ENCODE data around the gene TM4SF5. TPM values are rescaled to one million over a fixed set of nuclear protein-coding genes. Genes with fewer than 3 reads are reported as not detected.

The TM4SF5 gene
- polyA plus RNA-seq, 1 of the 3 experiments (the other 2 are of a cell fraction): not detected

DNA sequence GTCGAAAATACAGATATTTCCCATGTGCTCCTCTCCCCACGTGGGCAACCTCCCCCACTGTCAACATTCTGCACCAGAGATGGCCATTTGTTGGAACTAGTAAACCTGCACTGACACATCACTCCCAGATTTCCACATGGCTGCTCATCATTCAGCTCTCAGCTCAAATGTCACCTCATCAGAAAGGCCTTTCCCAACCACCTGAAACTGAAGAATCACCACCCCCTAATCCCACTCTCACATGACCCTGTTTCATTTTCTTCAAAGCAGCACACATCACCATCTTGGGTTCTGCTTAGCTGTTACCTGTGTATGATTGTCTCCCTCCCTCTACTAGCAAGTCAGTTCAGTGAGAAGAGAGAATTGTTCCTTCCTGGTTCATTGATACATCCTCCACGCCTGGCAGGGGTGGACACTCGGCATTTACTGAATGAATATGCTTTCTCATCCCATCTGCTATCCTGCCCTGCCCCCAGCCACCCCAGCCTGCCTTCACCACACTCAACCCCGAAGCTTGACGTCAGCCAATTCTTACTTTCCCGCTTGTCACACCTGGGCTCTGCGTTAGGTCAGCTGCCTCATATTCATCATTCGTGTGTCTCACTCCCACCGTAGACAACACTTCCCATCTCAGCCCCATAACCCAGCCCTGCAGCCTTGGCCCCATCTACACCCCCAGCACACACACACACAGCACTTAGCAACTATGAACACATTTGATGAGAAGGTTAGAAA lies 28.9 kb downstream of the TM4SF5 start:
- Histone ChIP-seq H4K20me1 (ENCODE audit: insufficient read depth) (no peaks in the 10 kb centered on the region), H3K9ac (no peak overlapping the region), H3K4me1 (ENCODE audit: control insufficient read depth in 1 of 2, insufficient read depth in 2 of 2, low read depth in 1 of 2, low read length in 1 of 2) (peaks cover 0 to 8% of the 10 kb centered on the region in 2 experiments; a peak in 1 of 4 replicates), H3K4me3 (ENCODE audit: low read depth in 2 of 2, low read length in 1 of 2) (no peak overlapping the region), H3K9me3 (no peaks in the 10 kb centered on the region), H3K27me3 (ENCODE audit: insufficient read depth) (no peaks in the 10 kb centered on the region), H3K36me3 (replicated peaks in 1 of 2; ENCODE audit: control insufficient read depth in 1 of 2, insufficient read depth in 2 of 2, low read length in 1 of 2) (peaks cover 11 to 18% of the 10 kb centered on the region in 2 experiments), H3F3A (replicated peaks; ENCODE audit: insufficient read depth) (no peaks in the 10 kb centered on the region), H3K9me2 (no peaks in the 10 kb centered on the region), H3K79me2 (ENCODE audit: insufficient read depth) (peaks cover 26% of the 10 kb centered on the region), H3K4me2 (no peak overlapping the region), H3K27ac (ENCODE audit: low read depth in 2 of 2, low read length in 1 of 2) (no peak overlapping the region), H2AFZ (ENCODE audit: low read depth) (no peak overlapping the region)
- DNase-seq: no peak
- TF ChIP-seq SMC3 (IDR thresholded peaks at IDR 0.05; ENCODE audit: low read depth, low read length) (no peak), RFX5 (IDR thresholded peaks at IDR 0.05; ENCODE audit: low read length) (no peak), FOXM1 (IDR thresholded peaks at IDR 0.05; ENCODE audit: low read depth) (no peak), YY1 (IDR thresholded peaks at IDR 0.05; ENCODE audit: low read depth) (no peak), NRF1 (IDR thresholded peaks at IDR 0.05; ENCODE audit: low read depth, low read length) (no peak), RXRA (IDR thresholded peaks at IDR 0.05; ENCODE audit: borderline replicate concordance, low read depth) (no peak), EZH2phosphoT487 (IDR thresholded peaks at IDR 0.05; ENCODE audit: borderline replicate concordance, low read depth) (no peak)
- TF ChIP-seq, protein P1, sequence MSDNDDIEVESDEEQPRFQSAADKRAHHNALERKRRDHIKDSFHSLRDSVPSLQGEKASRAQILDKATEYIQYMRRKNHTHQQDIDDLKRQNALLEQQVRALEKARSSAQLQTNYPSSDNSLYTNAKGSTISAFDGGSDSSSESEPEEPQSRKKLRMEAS (IDR thresholded peaks at IDR 0.05; ENCODE audit: low read depth): no peak
- TF ChIP-seq, protein P2, sequence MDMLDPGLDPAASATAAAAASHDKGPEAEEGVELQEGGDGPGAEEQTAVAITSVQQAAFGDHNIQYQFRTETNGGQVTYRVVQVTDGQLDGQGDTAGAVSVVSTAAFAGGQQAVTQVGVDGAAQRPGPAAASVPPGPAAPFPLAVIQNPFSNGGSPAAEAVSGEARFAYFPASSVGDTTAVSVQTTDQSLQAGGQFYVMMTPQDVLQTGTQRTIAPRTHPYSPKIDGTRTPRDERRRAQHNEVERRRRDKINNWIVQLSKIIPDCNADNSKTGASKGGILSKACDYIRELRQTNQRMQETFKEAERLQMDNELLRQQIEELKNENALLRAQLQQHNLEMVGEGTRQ (IDR thresholded peaks at IDR 0.05; ENCODE audit: borderline replicate concordance, low read depth, low read length): no peak
- TF ChIP-seq, protein P3, sequence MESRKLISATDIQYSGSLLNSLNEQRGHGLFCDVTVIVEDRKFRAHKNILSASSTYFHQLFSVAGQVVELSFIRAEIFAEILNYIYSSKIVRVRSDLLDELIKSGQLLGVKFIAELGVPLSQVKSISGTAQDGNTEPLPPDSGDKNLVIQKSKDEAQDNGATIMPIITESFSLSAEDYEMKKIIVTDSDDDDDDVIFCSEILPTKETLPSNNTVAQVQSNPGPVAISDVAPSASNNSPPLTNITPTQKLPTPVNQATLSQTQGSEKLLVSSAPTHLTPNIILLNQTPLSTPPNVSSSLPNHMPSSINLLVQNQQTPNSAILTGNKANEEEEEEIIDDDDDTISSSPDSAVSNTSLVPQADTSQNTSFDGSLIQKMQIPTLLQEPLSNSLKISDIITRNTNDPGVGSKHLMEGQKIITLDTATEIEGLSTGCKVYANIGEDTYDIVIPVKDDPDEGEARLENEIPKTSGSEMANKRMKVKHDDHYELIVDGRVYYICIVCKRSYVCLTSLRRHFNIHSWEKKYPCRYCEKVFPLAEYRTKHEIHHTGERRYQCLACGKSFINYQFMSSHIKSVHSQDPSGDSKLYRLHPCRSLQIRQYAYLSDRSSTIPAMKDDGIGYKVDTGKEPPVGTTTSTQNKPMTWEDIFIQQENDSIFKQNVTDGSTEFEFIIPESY (IDR thresholded peaks at IDR 0.05; ENCODE audit: borderline replicate concordance, low read depth): no peak
- ChIA-PET POLR2A (no interaction called here), CTCF (interaction anchor here (0.7 to 1.1 kb wide), 2 partner anchors 10 to 11 kb away, joined by 3 to 6 read pairs; no protein-coding TSS in a partner anchor)
- WGBS (ENCODE audit: low lambda C conversion rate): 75% methylated on average over 10 of the region's 10 CpGs

DNA sequence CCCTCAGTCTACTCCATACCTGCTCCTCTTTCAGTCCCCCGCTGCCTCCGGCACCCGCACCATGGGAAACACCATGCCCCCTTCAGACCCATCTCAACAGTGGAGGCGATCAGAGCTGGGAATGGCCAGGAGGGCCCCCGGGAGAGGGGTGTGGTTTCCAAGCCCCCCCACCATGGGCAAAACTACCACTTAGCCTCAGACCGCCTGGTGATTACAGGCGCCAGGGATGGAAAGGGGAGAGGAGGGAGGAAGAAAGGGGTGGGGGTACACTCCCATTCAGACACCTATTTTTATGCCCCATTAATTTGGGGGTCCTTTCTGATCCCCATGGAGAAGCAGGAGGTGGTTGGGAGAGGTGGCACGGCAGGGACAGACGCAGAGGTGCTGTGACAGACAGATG lies 30.5 kb downstream of the TM4SF5 start, which contains the start of gene C17orf114:
Gene C17orf114 (minus strand): TSS at position 101 of the 400 bp plus-strand sequence.
- 84% methylated on average over 9 of the region's 9 CpGs for WGBS (ENCODE audit: low lambda C conversion rate)

More for the DNA sequence above, 30.5 kb downstream of the TM4SF5 start, which contains the start of gene C17orf114:
- DNase-seq: no peak
- H3K36me3 ChIP-seq (replicated peaks in 1 of 2; ENCODE audit: control insufficient read depth in 1 of 2, insufficient read depth in 2 of 2, low read length in 1 of 2): peaks cover 11 to 18% of the 10 kb centered on the region in 2 experiments
- POLR2A ChIA-PET: no interaction called here
- H3F3A ChIP-seq (replicated peaks; ENCODE audit: insufficient read depth): no peaks in the 10 kb centered on the region
- no peak within 1 kb of the TSS for H3K27ac ChIP-seq (ENCODE audit: low read depth in 2 of 2, low read length in 1 of 2)
- H2AFZ ChIP-seq (ENCODE audit: low read depth): no peak within 1 kb of the TSS
- peaks cover 21% of the 10 kb centered on the region for H3K79me2 ChIP-seq (ENCODE audit: insufficient read depth)
- H3K9ac ChIP-seq: no peak within 1 kb of the TSS
- H3K9me3 ChIP-seq: no peaks in the 10 kb centered on the region
- H3K4me3 ChIP-seq (ENCODE audit: low read depth in 2 of 2, low read length in 1 of 2): no peak within 1 kb of the TSS
- H3K4me1 ChIP-seq (ENCODE audit: control insufficient read depth in 1 of 2, insufficient read depth in 2 of 2, low read depth in 1 of 2, low read length in 1 of 2): peaks cover 0 to 2% of the 10 kb centered on the region in 2 experiments; a peak in 1 of 4 replicates
- no peaks in the 10 kb centered on the region for H4K20me1 ChIP-seq (ENCODE audit: insufficient read depth)
- TF ChIP-seq, protein P4, sequence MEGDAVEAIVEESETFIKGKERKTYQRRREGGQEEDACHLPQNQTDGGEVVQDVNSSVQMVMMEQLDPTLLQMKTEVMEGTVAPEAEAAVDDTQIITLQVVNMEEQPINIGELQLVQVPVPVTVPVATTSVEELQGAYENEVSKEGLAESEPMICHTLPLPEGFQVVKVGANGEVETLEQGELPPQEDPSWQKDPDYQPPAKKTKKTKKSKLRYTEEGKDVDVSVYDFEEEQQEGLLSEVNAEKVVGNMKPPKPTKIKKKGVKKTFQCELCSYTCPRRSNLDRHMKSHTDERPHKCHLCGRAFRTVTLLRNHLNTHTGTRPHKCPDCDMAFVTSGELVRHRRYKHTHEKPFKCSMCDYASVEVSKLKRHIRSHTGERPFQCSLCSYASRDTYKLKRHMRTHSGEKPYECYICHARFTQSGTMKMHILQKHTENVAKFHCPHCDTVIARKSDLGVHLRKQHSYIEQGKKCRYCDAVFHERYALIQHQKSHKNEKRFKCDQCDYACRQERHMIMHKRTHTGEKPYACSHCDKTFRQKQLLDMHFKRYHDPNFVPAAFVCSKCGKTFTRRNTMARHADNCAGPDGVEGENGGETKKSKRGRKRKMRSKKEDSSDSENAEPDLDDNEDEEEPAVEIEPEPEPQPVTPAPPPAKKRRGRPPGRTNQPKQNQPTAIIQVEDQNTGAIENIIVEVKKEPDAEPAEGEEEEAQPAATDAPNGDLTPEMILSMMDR (IDR thresholded peaks at IDR 0.05): no peak
- TF ChIP-seq MEF2A (IDR thresholded peaks at IDR 0.05; ENCODE audit: borderline replicate concordance, low read depth) (no peak), NFIC (IDR thresholded peaks at IDR 0.05; ENCODE audit: borderline replicate concordance) (no peak), RFX5 (IDR thresholded peaks at IDR 0.05; ENCODE audit: low read length) (no peak), TEAD4 (IDR thresholded peaks at IDR 0.05; ENCODE audit: borderline replicate concordance, insufficient read depth) (no peak), RXRA (IDR thresholded peaks at IDR 0.05; ENCODE audit: borderline replicate concordance, low read depth) (no peak), SMC3 (IDR thresholded peaks at IDR 0.05; ENCODE audit: low read depth, low read length) (no peak), YY1 (IDR thresholded peaks at IDR 0.05; ENCODE audit: low read depth) (no peak), FOXM1 (IDR thresholded peaks at IDR 0.05; ENCODE audit: low read depth) (no peak), MXI1 (IDR thresholded peaks at IDR 0.05; ENCODE audit: low read depth, low read length) (no peak), EP300 (IDR thresholded peaks at IDR 0.05; ENCODE audit: borderline replicate concordance in 1 of 2, low read depth in 1 of 2, low read length in 1 of 2) (no peak), GATA2 (CRISPR knock-in tag; IDR thresholded peaks at IDR 0.05) (no peak), JUND (IDR thresholded peaks at IDR 0.05) (no peak), TAF1 (IDR thresholded peaks at IDR 0.05; ENCODE audit: borderline replicate concordance, low read depth, low read length) (no peak), ELF1 (IDR thresholded peaks at IDR 0.05) (no peak)
- TF ChIP-seq, protein P1 (IDR thresholded peaks at IDR 0.05; ENCODE audit: low read depth): no peak
- no peak within 1 kb of the TSS for H3K4me2 ChIP-seq
- no peaks in the 10 kb centered on the region for H3K27me3 ChIP-seq (ENCODE audit: insufficient read depth)
- CTCF ChIA-PET: no interaction called here
- H3K9me2 ChIP-seq: no peaks in the 10 kb centered on the region

Data from SK-N-SH (cell line).